NCI-H774 (cell line): ENCODE data around the gene LOX.
"Not testable (repeated sequence)": the region's sequence is repeated elsewhere in the genome, so short reads cannot be mapped to it uniquely, and the experiment has no call there.

Source experiments
- DNase-seq: peaks from one replicate; lab custom pipeline; 2025; lab: John Stamatoyannopoulos, UW

The LOX gene

GRCh38 chr5:122097391-122097790 is 19.3 kb upstream of the LOX start:
- DNase-seq: no peak

GRCh38 chr5:122095158-122095557 is 17.1 kb upstream of the LOX start:
- no peak for DNase-seq

GRCh38 chr5:122094251-122094650 is 16.2 kb upstream of the LOX start:
- DNase-seq: not testable (repeated sequence)

GRCh38 chr5:122093415-122094180 is 15.5 kb upstream of the LOX start:
- no peak for DNase-seq

GRCh38 chr5:122091936-122092600 is 14.0 kb upstream of the LOX start:
- DNase-seq: no peak

GRCh38 chr5:122089096-122090013 is 11.3 kb upstream of the LOX start:
- no peak for DNase-seq

- no peak for DNase-seq
Observed at GRCh38 chr5:122085041-122085440, 7.0 kb upstream of the LOX start.

- DNase-seq: no peak
Observed at GRCh38 chr5:122083535-122083934, 5.5 kb upstream of the LOX start.

- no peak for DNase-seq
Observed at GRCh38 chr5:122081541-122081940, 3.5 kb upstream of the LOX start.

GRCh38 chr5:122077366-122078115 is 518 bp downstream of the LOX start:
- peak; percentile 48 for DNase-seq

- DNase-seq: peak; percentile 60
Observed at GRCh38 chr5:122076669-122077365, 1.2 kb downstream of the LOX start.

GRCh38 chr5:122076050-122076461 is 2.0 kb downstream of the LOX start:
- no peak for DNase-seq

GRCh38 chr5:122073864-122074263 is 4.2 kb downstream of the LOX start:
- DNase-seq: no peak

- DNase-seq: no peak
Observed at GRCh38 chr5:122073018-122073417, 5.0 kb downstream of the LOX start.

GRCh38 chr5:122067390-122067789 is 10.7 kb downstream of the LOX start:
- no peak for DNase-seq

- DNase-seq: no peak
Observed at GRCh38 chr5:122064992-122065391, 13.1 kb downstream of the LOX start.

GRCh38 chr5:122063836-122064235 is 14.2 kb downstream of the LOX start:
- DNase-seq: no peak

GRCh38 chr5:122062205-122062604 is 15.9 kb downstream of the LOX start:
- no peak for DNase-seq

GRCh38 chr5:122056913-122057312 is 21.1 kb downstream of the LOX start:
- DNase-seq: no peak

GRCh38 chr5:122054266-122054665 is 23.8 kb downstream of the LOX start:
- DNase-seq: no peak
